Lower leg skin (tissue), 3 donors: ENCODE data around the gene RXRA.

Source experiments
- POLR2A ChIP-seq, 2 donors: fragments of 450-650 bp; IDR thresholded peaks; one replicate each; pipeline ENCODE4 v1.6.1; 2016 to 2017; ENCODE audit warnings: antibody characterized with exemption in 2 of 2, mild to moderate bottlenecking in 1 of 2, moderate library complexity in 1 of 2
- TF ChIP-seq, protein P1 (sequence below), 3 donors: fragments of 450-650 bp; IDR thresholded peaks; one replicate each; pipeline ENCODE4 v1.5.1; 2016; ENCODE audit warnings: antibody characterized with exemption in 3 of 3, mild to moderate bottlenecking in 3 of 3, moderate library complexity in 2 of 3

GRCh38 chr9:134434894-134435506 is 108.7 kb downstream of the RXRA start:
- no peak for TF ChIP-seq POLR2A (IDR thresholded peaks at IDR 0.05)
- TF ChIP-seq, protein P1, sequence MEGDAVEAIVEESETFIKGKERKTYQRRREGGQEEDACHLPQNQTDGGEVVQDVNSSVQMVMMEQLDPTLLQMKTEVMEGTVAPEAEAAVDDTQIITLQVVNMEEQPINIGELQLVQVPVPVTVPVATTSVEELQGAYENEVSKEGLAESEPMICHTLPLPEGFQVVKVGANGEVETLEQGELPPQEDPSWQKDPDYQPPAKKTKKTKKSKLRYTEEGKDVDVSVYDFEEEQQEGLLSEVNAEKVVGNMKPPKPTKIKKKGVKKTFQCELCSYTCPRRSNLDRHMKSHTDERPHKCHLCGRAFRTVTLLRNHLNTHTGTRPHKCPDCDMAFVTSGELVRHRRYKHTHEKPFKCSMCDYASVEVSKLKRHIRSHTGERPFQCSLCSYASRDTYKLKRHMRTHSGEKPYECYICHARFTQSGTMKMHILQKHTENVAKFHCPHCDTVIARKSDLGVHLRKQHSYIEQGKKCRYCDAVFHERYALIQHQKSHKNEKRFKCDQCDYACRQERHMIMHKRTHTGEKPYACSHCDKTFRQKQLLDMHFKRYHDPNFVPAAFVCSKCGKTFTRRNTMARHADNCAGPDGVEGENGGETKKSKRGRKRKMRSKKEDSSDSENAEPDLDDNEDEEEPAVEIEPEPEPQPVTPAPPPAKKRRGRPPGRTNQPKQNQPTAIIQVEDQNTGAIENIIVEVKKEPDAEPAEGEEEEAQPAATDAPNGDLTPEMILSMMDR (IDR thresholded peaks at IDR 0.05) = no peak
